SK-N-MC (cell line): Measurements from ENCODE around the gene NTF3.

ENCODE experiments used
- EZH2 ChIP-seq: fragments of 200-600 bp; sonication (generic); IDR thresholded peaks from one replicate; pipeline ENCODE4 v1.6.1; 2017; ENCODE audit warnings: antibody characterized with exemption
- FOXP2 ChIP-seq: optimal IDR thresholded peaks from 2 replicates; pipeline ENCODE3; 2011; ENCODE audit warnings: mild to moderate bottlenecking, moderate library complexity; ENCODE audit not compliant: insufficient read depth; ENCODE audit errors: extremely low read length, control extremely low read depth
- POLR2AphosphoS5 ChIP-seq: IDR thresholded peaks from 2 replicates; pipeline ENCODE4 v1.6.1; 2012; ENCODE audit warnings: mild to moderate bottlenecking, low read depth, low read length, borderline replicate concordance

DNA sequence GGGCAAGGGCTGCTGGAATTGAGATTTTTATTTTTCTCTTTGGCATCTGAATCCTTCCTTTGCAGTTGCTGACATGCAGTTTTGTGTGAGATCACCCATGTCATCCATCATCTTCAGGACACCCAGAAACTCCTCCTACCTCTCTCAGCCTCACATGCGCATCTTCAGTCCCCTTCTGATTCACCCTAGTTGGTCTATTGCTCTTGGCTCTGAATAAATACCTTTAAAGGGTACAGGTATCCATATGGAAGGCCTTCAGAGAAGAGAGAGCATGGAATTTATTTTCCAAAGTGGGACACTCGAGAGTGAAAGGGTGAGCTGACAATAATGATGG is 41.8 kb downstream of the NTF3 start:
- TF ChIP-seq EZH2 = no peak
- TF ChIP-seq POLR2AphosphoS5 = no peak
- TF ChIP-seq FOXP2 = no peak
